Fibroblast of mammary gland (primary cell): ENCODE measurements around the gene UBTF.

Experiments
- DNase-seq: peaks from one replicate; pipeline ENCODE4 v3.0.0-alpha.2; 2010; ENCODE audit warnings: low read depth
- H3K4me3 ChIP-seq: 2 replicates; pipeline ENCODE4 v1.5.1; 2011; ENCODE audit warnings: low read depth, mild to moderate bottlenecking, low read length, moderate library complexity; ENCODE audit not compliant: control insufficient read depth
- TF ChIP-seq, protein P1 (sequence below): conservative IDR thresholded peaks from 2 replicates; pipeline ENCODE4 v1.5.1; 2011; ENCODE audit warnings: low read depth, low read length, inconsistent platforms; ENCODE audit not compliant: control insufficient read depth, insufficient read depth

UBTF gene

DNA sequence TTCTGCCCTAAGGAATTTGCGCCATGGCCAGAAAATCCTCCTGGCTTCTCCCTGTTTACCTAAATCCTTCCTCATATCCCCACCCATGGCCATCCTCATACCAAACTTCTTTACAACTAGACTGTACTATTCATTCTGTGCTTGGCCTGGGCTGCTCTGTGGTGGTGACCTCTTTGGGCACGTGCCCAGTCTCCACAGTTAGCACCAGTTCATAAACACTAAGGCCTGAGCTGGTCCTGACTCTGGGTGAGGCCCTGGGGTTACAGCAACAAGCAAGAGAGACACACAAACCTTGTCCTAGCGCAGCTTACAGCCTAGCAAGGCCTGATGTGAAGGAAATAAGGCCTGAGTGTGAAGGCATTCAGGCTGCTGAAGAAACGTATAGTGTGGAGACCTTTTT, 16.7 kb downstream of the UBTF start:
- no peak overlapping the region for H3K4me3 ChIP-seq
- TF ChIP-seq, protein P1, sequence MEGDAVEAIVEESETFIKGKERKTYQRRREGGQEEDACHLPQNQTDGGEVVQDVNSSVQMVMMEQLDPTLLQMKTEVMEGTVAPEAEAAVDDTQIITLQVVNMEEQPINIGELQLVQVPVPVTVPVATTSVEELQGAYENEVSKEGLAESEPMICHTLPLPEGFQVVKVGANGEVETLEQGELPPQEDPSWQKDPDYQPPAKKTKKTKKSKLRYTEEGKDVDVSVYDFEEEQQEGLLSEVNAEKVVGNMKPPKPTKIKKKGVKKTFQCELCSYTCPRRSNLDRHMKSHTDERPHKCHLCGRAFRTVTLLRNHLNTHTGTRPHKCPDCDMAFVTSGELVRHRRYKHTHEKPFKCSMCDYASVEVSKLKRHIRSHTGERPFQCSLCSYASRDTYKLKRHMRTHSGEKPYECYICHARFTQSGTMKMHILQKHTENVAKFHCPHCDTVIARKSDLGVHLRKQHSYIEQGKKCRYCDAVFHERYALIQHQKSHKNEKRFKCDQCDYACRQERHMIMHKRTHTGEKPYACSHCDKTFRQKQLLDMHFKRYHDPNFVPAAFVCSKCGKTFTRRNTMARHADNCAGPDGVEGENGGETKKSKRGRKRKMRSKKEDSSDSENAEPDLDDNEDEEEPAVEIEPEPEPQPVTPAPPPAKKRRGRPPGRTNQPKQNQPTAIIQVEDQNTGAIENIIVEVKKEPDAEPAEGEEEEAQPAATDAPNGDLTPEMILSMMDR = no peak
- DNase-seq = no peak

DNA sequence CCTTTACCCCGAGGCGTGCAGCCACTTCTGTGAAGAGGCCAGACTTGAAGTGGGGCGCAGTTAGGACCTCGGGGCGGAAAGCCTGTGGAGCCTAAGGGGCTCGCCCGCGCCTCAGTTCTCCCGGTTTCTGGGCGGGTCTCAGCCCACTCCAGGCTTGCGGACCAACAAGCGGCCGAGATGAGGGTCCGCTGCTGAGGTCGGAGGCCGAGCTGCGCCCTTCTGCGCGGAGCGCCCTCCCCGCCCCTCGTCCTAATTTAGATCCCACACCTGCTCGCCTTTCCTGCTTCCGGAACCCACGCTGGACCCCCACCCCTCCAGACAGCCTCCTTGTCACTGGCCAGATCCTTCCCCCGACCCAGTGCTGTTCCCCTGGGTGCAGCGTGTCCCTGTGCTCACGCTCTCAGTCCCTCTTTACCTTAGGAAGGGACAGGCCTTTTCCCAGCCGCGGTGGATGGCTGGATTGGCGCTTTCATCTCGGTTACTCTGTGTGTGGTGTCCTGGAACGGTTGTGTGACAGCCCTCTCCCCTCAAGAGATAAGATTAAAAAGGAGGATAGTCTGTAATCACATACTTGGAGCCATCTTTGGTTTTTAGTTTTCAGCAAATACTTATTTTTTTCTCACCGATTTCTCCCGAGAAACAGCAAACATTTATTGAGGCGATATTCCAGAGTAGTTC, 18.9 kb downstream of the UBTF start:
- H3K4me3 ChIP-seq = peak overlapping the region; percentile 66
- TF ChIP-seq, protein P1 = no peak
- DNase-seq = no peak

DNA sequence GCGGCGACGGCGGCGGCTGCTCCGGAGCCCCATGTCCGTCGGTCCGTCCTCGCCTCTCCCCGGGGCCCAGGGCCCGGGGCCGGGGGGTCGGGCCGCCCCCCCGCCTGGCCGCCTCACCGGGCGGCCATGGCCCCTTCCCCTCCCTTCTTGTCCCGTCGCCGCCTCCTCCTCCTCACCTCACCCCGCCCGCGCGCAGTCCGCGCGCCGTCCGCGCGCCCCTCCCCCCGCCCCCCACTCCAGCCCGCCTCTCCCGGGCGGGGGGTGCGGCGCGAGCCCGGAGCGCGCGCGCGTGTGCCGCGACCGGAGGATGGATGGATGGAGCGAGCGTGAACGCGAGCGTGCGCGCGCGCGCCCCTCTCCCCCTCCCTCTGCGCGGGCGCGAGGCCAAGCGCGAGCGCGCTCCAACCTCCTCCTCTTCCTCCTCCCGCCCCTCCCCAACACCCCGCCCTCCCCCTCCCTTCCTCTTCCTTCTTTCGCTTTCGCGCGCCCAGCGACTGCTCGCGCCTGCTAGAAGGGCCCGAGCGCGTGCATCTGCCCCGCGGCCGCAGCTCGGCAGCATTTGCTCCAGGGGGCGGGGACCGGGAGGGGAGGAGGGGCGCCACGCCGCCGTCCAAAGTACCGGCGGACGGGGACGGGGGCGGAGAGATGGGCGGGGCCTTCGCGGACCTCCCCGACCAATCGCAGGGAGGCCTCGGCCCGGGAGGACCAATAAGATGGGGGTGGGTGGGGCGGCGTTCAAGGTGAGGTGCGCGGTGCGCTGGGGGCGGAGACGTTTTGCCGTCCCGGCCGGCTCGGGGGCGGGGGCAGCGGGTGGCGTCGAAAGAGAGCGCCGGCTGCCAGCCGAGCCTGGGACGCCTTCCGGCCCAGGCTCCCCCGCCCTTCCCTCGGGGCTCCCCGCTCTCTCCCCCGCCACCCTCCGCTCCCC, 19.7 kb downstream of the UBTF start, which contains the start of gene ATXN7L3:
Gene ATXN7L3 (minus strand): TSS at position 332 of the 925 bp plus-strand sequence. CDS start 1,814 bp downstream, outside the sequence.
- H3K4me3 ChIP-seq = peak within 1 kb of the TSS; percentile 76
- peak; percentile 96 for DNase-seq
- TF ChIP-seq, protein P1 = no peak

DNA sequence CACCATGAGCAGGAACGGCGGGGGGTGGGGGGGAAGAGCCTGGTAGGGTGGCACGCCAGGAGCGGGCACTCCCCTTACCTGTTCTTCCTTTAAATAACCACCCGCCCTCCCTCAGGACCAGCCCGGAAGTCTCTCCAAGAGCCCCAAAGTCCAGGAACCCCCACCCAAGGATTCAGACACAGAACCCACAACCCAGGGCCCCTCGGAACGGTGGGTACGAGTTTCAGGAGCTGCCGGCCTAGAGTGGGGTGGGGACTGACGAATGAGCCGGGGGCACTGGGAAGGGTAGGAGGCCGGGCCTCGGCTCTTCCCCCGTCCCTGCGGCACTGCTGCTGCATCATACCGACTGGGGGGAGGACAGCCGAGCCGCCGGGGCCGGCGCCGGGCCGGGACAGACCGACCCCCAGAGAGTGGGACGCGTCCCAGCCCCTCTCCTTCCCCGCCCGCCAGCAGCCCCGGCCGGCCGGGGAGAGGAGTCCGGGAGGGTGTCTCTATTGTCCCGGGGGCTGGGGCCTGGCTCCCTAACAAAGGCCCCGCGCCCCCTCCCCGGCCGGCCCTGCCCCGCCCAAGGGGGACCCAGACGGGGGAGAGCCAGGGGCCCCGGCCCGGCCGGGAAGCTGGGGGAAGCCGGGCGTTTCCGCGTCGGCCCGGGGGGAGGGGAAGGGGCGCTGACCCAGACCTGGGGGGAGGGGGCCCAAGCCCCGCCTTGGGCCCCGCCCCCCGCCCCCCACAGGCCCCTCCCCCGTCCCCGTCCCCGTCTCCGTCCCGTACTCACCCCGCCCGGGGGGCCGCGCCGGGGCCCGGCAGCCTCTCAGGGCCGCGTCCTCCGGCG, 20.5 kb downstream of the UBTF start:
- DNase-seq = no peak
- H3K4me3 ChIP-seq = peak overlapping the region; percentile 76
- TF ChIP-seq, protein P1 = no peak

DNA sequence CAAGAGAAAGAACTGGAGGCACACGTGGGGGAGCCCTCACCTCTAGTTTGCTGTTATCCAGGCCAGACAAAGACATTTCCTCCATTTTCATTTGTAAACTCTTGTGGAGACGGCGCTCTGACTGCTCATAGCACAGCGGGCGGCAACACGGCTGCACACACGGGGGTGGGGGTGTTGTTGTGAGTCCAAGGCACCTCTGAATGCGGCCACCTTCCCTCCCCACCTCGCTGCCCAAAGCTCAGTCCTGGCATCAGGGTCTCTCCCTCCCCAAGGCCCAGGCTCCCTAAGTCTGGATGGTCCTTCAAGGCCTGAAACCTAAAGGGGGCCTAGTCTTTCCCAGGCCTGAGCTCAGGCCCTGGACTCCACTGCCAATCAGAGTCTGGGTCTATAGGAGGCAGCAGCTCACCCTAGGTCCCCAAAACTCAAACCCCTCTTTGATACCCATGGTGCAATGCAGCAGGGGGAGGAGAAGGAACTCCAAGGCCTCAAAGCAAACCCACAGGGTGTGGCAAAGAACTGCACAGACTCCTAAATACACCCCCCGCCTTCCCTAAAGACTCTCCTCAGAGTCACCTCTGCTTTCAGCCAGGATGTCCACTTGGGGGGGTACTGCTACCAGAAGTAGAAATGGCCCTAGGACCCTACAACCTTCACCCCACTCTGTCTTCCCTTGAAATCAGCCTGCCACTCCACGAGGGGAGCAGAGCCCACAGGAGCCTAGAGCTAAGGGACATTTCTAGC, 21.3 kb downstream of the UBTF start:
- TF ChIP-seq, protein P1 = peak; percentile 14
- peak overlapping the region; percentile 76 for H3K4me3 ChIP-seq
- DNase-seq = peak; percentile 76
